CD4-positive, alpha-beta T cell treated with Interleukin-6 for 4 hours (primary cell): Measurements from ENCODE around the gene ACADVL.

Experiments
- DNase-seq: peaks from one replicate; pipeline ENCODE4 v3.0.0-alpha.2; 2020; ENCODE audit warnings: mixed read lengths

Gene ACADVL

GRCh38 chr17:7191571-7192270 lies 28.0 kb upstream of the ACADVL start:
- DNase-seq = peak; percentile 16

GRCh38 chr17:7192271-7192937 lies 27.3 kb upstream of the ACADVL start:
- no peak for DNase-seq

GRCh38 chr17:7195971-7196370 lies 23.8 kb upstream of the ACADVL start:
- no peak for DNase-seq

GRCh38 chr17:7196651-7197401 lies 22.9 kb upstream of the ACADVL start:
- DNase-seq = no peak

- DNase-seq = no peak
These were observed 16.3 kb upstream of the ACADVL start for GRCh38 chr17:7203391-7203790.

GRCh38 chr17:7204336-7204735 lies 15.4 kb upstream of the ACADVL start:
- no peak for DNase-seq

GRCh38 chr17:7204828-7205461 lies 14.8 kb upstream of the ACADVL start:
- DNase-seq = peak; percentile 93

- no peak for DNase-seq
These were observed 14.2 kb upstream of the ACADVL start for GRCh38 chr17:7205561-7205960.

GRCh38 chr17:7207120-7208001 lies 12.4 kb upstream of the ACADVL start:
- no peak for DNase-seq

GRCh38 chr17:7208027-7208571 lies 11.6 kb upstream of the ACADVL start:
- no peak for DNase-seq

GRCh38 chr17:7208754-7209460 lies 10.8 kb upstream of the ACADVL start:
- DNase-seq = no peak

GRCh38 chr17:7211491-7212273 lies 8.1 kb upstream of the ACADVL start:
- no peak for DNase-seq

- no peak for DNase-seq
These were observed 5.8 kb upstream of the ACADVL start for GRCh38 chr17:7213895-7214299.

- DNase-seq = peak; percentile 100
These were observed 5.2 kb upstream of the ACADVL start for GRCh38 chr17:7214300-7215135.

GRCh38 chr17:7215136-7215638 lies 4.6 kb upstream of the ACADVL start:
- DNase-seq = no peak

- peak; percentile 65 for DNase-seq
These were observed 4.0 kb upstream of the ACADVL start for GRCh38 chr17:7215652-7216180.

- DNase-seq = no peak
These were observed 3.3 kb upstream of the ACADVL start for GRCh38 chr17:7216242-7217112.
